Astrocyte (in vitro differentiated cells and primary cell): ENCODE data around the gene ZBTB8B. TPM values are rescaled to one million over a fixed set of nuclear protein-coding genes. Genes with fewer than 3 reads are reported as not detected.
"Not testable (repeated sequence)": the region's sequence is repeated elsewhere in the genome, so short reads cannot be mapped to it uniquely, and the experiment has no call there.

Source experiments
- DNase-seq: peaks from one replicate; pipeline ENCODE4 v3.0.0-alpha.2; 2010; ENCODE audit warnings: low read depth
- FAIRE-seq: peaks from 2 replicates; lab custom pipeline; 2011; peaks lifted over from hg19 to GRCh38; lab: Jason Lieb, UNC
- H2AFZ ChIP-seq: 2 replicates; pipeline ENCODE4 v1.6.0; 2012; ENCODE audit warnings: low read depth, low read length, inconsistent platforms
- H3K27ac ChIP-seq: 2 replicates; pipeline ENCODE4 v1.5.1; 2011; ENCODE audit warnings: low read depth, low read length, inconsistent platforms
- H3K27me3 ChIP-seq: 2 replicates; pipeline ENCODE4 v1.6.0; 2011; ENCODE audit warnings: low read length, inconsistent platforms; ENCODE audit not compliant: insufficient read depth
- H3K36me3 ChIP-seq: 2 replicates; pipeline ENCODE4 v1.5.1; 2011; ENCODE audit warnings: low read length, inconsistent platforms; ENCODE audit not compliant: insufficient read depth
- H3K4me1 ChIP-seq: 2 replicates; pipeline ENCODE4 v1.5.1; 2011; ENCODE audit warnings: low read length, inconsistent platforms; ENCODE audit not compliant: insufficient read depth
- H3K4me2 ChIP-seq: 2 replicates; pipeline ENCODE4 v1.6.0; 2012; ENCODE audit warnings: low read length, inconsistent platforms
- H3K4me3 ChIP-seq: 2 replicates; pipeline ENCODE4 v1.5.1; 2011; ENCODE audit warnings: low read depth, mild to moderate bottlenecking, low read length, inconsistent platforms; ENCODE audit not compliant: insufficient read depth
- H3K79me2 ChIP-seq: 2 replicates; pipeline ENCODE4 v1.6.0; 2012; ENCODE audit warnings: mild to moderate bottlenecking, low read length, inconsistent platforms; ENCODE audit not compliant: insufficient read depth
- H3K9ac ChIP-seq: 2 replicates; pipeline ENCODE4 v1.6.0; 2012; ENCODE audit warnings: mild to moderate bottlenecking, low read length, inconsistent platforms
- H3K9me3 ChIP-seq: 2 replicates; pipeline ENCODE4 v1.5.1; 2012; ENCODE audit warnings: low read depth, mild to moderate bottlenecking, low read length, inconsistent platforms; ENCODE audit not compliant: insufficient read depth
- H4K20me1 ChIP-seq: 2 replicates; pipeline ENCODE4 v1.6.0; 2012; ENCODE audit warnings: low read length, inconsistent platforms; ENCODE audit not compliant: insufficient read depth
- H3K27ac Mint-ChIP-seq: one replicate; pipeline ENCODE4 v1.8.0; 2021; ENCODE audit warnings: mild to moderate bottlenecking, mixed read lengths; ENCODE audit not compliant: unreplicated experiment
- H3K27me3 Mint-ChIP-seq: one replicate; pipeline ENCODE4 v1.8.0; 2021; ENCODE audit warnings: low read depth, mixed read lengths; ENCODE audit not compliant: unreplicated experiment
- H3K36me3 Mint-ChIP-seq: one replicate; pipeline ENCODE4 v1.8.0; 2021; ENCODE audit warnings: low read depth, mixed read lengths; ENCODE audit not compliant: unreplicated experiment
- H3K4me1 Mint-ChIP-seq: one replicate; pipeline ENCODE4 v1.8.0; 2021; ENCODE audit warnings: low read depth, mixed read lengths; ENCODE audit not compliant: unreplicated experiment
- H3K4me3 Mint-ChIP-seq: one replicate; pipeline ENCODE4 v1.8.0; 2021; ENCODE audit warnings: mild to moderate bottlenecking, moderate library complexity, mixed read lengths; ENCODE audit not compliant: unreplicated experiment
- H3K9me3 Mint-ChIP-seq: one replicate; pipeline ENCODE4 v1.8.0; 2021; ENCODE audit warnings: mild to moderate bottlenecking, mixed read lengths; ENCODE audit not compliant: unreplicated experiment
- EZH2 ChIP-seq: IDR thresholded peaks from 2 replicates; pipeline ENCODE4 v1.6.1; 2012; ENCODE audit warnings: mild to moderate bottlenecking, low read length, inconsistent platforms; ENCODE audit not compliant: insufficient read depth
- total RNA-seq: library from RNA; stranded (reverse); gene quantifications from 2 replicates; pipeline ENCODE4 v1.2.1, GENCODE V29; 2021
- TF ChIP-seq, protein P1 (sequence below): IDR thresholded peaks from 2 replicates; pipeline ENCODE4 v1.5.1; 2011; ENCODE audit warnings: low read depth, mild to moderate bottlenecking, inconsistent platforms, low read length, moderate library complexity; ENCODE audit not compliant: insufficient read depth

Gene ZBTB8B
- total RNA-seq, 1 donor from 2014 or later = 0.18 TPM

- Mint-ChIP-seq H3K4me1 (peaks cover 8% of the 10 kb centered on the region), H3K27ac (no peak overlapping the region), H3K9me3 (peaks cover 13% of the 10 kb centered on the region), H3K4me3 (no peak overlapping the region), H3K27me3 (peaks cover 3% of the 10 kb centered on the region), H3K36me3 (peaks cover 5% of the 10 kb centered on the region)
- Histone ChIP-seq H3K27ac (peak overlapping the region; percentile 3), H3K4me3 (no peak overlapping the region), H3K79me2 (no peaks in the 10 kb centered on the region), H3K9me3 (peaks cover 3% of the 10 kb centered on the region), H3K36me3 (no peaks in the 10 kb centered on the region), H3K27me3 (no peaks in the 10 kb centered on the region), H3K9ac (no peak overlapping the region), H3K4me1 (no peaks in the 10 kb centered on the region), H3K4me2 (peak overlapping the region; percentile 83), H4K20me1 (no peaks in the 10 kb centered on the region), H2AFZ (peak overlapping the region; percentile 20)
- FAIRE-seq (no peak), DNase-seq (no peak)
- TF ChIP-seq, protein P1, sequence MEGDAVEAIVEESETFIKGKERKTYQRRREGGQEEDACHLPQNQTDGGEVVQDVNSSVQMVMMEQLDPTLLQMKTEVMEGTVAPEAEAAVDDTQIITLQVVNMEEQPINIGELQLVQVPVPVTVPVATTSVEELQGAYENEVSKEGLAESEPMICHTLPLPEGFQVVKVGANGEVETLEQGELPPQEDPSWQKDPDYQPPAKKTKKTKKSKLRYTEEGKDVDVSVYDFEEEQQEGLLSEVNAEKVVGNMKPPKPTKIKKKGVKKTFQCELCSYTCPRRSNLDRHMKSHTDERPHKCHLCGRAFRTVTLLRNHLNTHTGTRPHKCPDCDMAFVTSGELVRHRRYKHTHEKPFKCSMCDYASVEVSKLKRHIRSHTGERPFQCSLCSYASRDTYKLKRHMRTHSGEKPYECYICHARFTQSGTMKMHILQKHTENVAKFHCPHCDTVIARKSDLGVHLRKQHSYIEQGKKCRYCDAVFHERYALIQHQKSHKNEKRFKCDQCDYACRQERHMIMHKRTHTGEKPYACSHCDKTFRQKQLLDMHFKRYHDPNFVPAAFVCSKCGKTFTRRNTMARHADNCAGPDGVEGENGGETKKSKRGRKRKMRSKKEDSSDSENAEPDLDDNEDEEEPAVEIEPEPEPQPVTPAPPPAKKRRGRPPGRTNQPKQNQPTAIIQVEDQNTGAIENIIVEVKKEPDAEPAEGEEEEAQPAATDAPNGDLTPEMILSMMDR = no peak
- TF ChIP-seq EZH2 = no peak
Observed at GRCh38 chr1:32448773-32449456, 16.0 kb upstream of the ZBTB8B start.

- H3K4me3 ChIP-seq, H2AFZ ChIP-seq, DNase-seq, H4K20me1 ChIP-seq, H3K27me3 Mint-ChIP-seq, H3K4me1 Mint-ChIP-seq, H3K4me1 ChIP-seq, H3K9ac ChIP-seq, H3K9me3 ChIP-seq, H3K79me2 ChIP-seq, H3K4me3 Mint-ChIP-seq, H3K27me3 ChIP-seq, H3K4me2 ChIP-seq, H3K27ac ChIP-seq, H3K36me3 Mint-ChIP-seq, H3K36me3 ChIP-seq, FAIRE-seq: not testable (repeated sequence)
- Mint-ChIP-seq H3K27ac (peak overlapping the region; percentile 2), H3K9me3 (peaks cover 13% of the 10 kb centered on the region)
Observed at GRCh38 chr1:32449457-32449831, 15.4 kb upstream of the ZBTB8B start.

DNA sequence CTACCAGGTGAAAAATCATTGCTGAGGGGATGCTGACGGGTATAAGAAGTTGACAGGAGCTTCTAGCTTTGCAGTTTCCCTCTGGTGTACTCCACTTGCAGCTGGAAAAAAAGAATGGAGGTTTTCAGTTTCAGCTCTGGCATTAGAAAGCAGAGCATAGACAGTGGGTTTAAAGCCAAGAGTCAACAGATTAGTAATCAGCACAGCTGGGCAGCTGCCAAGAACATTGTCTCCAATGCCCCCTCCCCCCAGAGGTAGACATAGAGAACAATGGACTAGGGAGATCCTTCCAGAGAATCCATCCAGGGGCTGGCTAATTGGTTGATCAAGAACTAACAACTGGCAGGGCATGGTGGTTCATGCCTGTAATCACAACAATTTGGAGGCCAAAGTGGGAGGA, 10.1 kb upstream of the ZBTB8B start:
- Mint-ChIP-seq H3K4me1 (no peaks in the 10 kb centered on the region), H3K27ac (no peak overlapping the region), H3K27me3 (no peaks in the 10 kb centered on the region), H3K4me3 (no peak overlapping the region), H3K36me3 (no peaks in the 10 kb centered on the region), H3K9me3 (peaks cover 6% of the 10 kb centered on the region)
- no peak for TF ChIP-seq EZH2
- TF ChIP-seq, protein P1 = no peak
- Histone ChIP-seq H3K9me3 (peaks cover 13% of the 10 kb centered on the region), H3K79me2 (no peaks in the 10 kb centered on the region), H4K20me1 (no peaks in the 10 kb centered on the region), H3K4me3 (no peak overlapping the region), H3K4me1 (no peaks in the 10 kb centered on the region), H3K9ac (no peak overlapping the region), H3K27me3 (no peaks in the 10 kb centered on the region), H3K27ac (no peak overlapping the region), H2AFZ (no peak overlapping the region), H3K4me2 (no peak overlapping the region), H3K36me3 (no peaks in the 10 kb centered on the region)
- DNase-seq = peak; percentile 7
- FAIRE-seq = no peak
